MCF 10A (cell line): ENCODE data around the gene MPZL1. TPM values are rescaled to one million over a fixed set of nuclear protein-coding genes. Genes with fewer than 3 reads are reported as not detected.
A peak's percentile ranks its signal among the peaks of the same experiment; 100 is the strongest.
"Not testable (repeated sequence)": the region's sequence is repeated elsewhere in the genome, so short reads cannot be mapped to it uniquely, and the experiment has no call there.

Experiments
- BruUV-seq: library from RNA; stranded (reverse); fragments of 400-500 nt; replicated peaks from 2 replicates; lab custom pipeline; 2021; lab: Mats Ljungman, UMichigan
- CTCF ChIA-PET: fragments of 300-600 bp; sonication (Branson Sonifier 250); formaldehyde crosslinking; extraction: SDS; loops from one replicate; lab custom pipeline; 2021; ENCODE audit warnings: antibody characterized with exemption, inconsistent platforms; lab: Yijun Ruan, JAX
- POLR2A ChIA-PET: fragments of 300-600, 350-650 bp; sonication (Branson Sonifier 250); formaldehyde crosslinking; extraction: SDS; loops from one replicate; lab custom pipeline; 2020; ENCODE audit warnings: antibody characterized with exemption, inconsistent platforms; lab: Yijun Ruan, JAX
- DNase-seq: peaks from one replicate; pipeline ENCODE4 v3.0.0-alpha.2; 2018; ENCODE audit not compliant: unreplicated experiment
- H3K27ac Mint-ChIP-seq: one replicate; pipeline ENCODE4 v1.8.0; 2022; ENCODE audit warnings: mild to moderate bottlenecking, low read depth, mixed read lengths; ENCODE audit not compliant: unreplicated experiment
- H3K27me3 Mint-ChIP-seq: one replicate; pipeline ENCODE4 v1.8.0; 2022; ENCODE audit warnings: mixed read lengths; ENCODE audit not compliant: insufficient read depth, unreplicated experiment
- H3K36me3 Mint-ChIP-seq: one replicate; pipeline ENCODE4 v1.8.0; 2022; ENCODE audit warnings: mild to moderate bottlenecking, moderate library complexity, mixed read lengths; ENCODE audit not compliant: insufficient read depth, unreplicated experiment
- H3K4me1 Mint-ChIP-seq: one replicate; pipeline ENCODE4 v1.8.0; 2022; ENCODE audit warnings: mixed read lengths; ENCODE audit not compliant: insufficient read depth, unreplicated experiment
- H3K4me3 Mint-ChIP-seq: one replicate; pipeline ENCODE4 v1.8.0; 2022; ENCODE audit warnings: mild to moderate bottlenecking, moderate library complexity, mixed read lengths; ENCODE audit not compliant: unreplicated experiment
- H3K9me3 Mint-ChIP-seq: one replicate; pipeline ENCODE4 v1.8.0; 2022; ENCODE audit warnings: mixed read lengths; ENCODE audit not compliant: unreplicated experiment
- CTCF ChIP-seq: fragments of 200-600 bp; IDR thresholded peaks from one replicate; pipeline ENCODE4 v1.8.0; 2022; ENCODE audit warnings: antibody characterized with exemption, mild to moderate bottlenecking; ENCODE audit not compliant: unreplicated experiment
- intact Hi-C: fragments of 100-400 bp; cut with micrococcal nuclease; formaldehyde crosslinking; loops from 2 replicates; pipeline ENCODE4 v1.14.1; 2022
- total RNA-seq: library from RNA; stranded (reverse); gene quantifications from 2 replicates; pipeline ENCODE4 v1.2.3, GENCODE V29; 2022

The MPZL1 gene
- total RNA-seq, 1 experiment from 2014 or later: 169 TPM

- H3K9me3 Mint-ChIP-seq: no peaks in the 10 kb centered on the region
- intact Hi-C loops: no loop called here
- no peak overlapping the region for H3K27ac Mint-ChIP-seq
- H3K4me3 Mint-ChIP-seq: peak overlapping the region; percentile 88
- ChIA-PET POLR2A (interaction anchor here (1.3 to 5.8 kb wide), 5 partner anchors 67 to 219 kb away, joined by 3 to 154 read pairs (median 74); partner anchors contain the start of genes CREG1, DCAF6 and MPC2), CTCF (interaction anchor here (0.5 to 5.5 kb wide), 16 partner anchors 9 to 365 kb away, joined by 3 to 46 read pairs (median 4); no protein-coding TSS in a partner anchor)
- TF ChIP-seq CTCF: no peak
- BruUV-seq: no TSS peak
- DNase-seq: no peak
- H3K36me3 Mint-ChIP-seq: peaks cover 25% of the 10 kb centered on the region
- H3K4me1 Mint-ChIP-seq: peaks cover 28% of the 10 kb centered on the region
- H3K27me3 Mint-ChIP-seq: no peaks in the 10 kb centered on the region
Observed at GRCh38 chr1:167717351-167717750, 4.4 kb upstream of the MPZL1 start.

- DNase-seq: no peak
- no peaks in the 10 kb centered on the region for H3K9me3 Mint-ChIP-seq
- ChIA-PET CTCF (interaction anchor here (0.7 to 5.8 kb wide), 7 partner anchors 71 to 227 kb away, joined by 3 to 46 read pairs (median 28); no protein-coding TSS in a partner anchor), POLR2A (interaction anchor here (0.7 to 8.6 kb wide), 7 partner anchors 50 to 217 kb away, joined by 3 to 202 read pairs (median 6); partner anchors contain the start of genes CREG1, DCAF6 and MPC2)
- H3K36me3 Mint-ChIP-seq: peaks cover 24% of the 10 kb centered on the region
- no peak for TF ChIP-seq CTCF
- intact Hi-C loops: no loop called here
- H3K27me3 Mint-ChIP-seq: no peaks in the 10 kb centered on the region
- peaks cover 29% of the 10 kb centered on the region for H3K4me1 Mint-ChIP-seq
- no TSS peak for BruUV-seq
- H3K4me3 Mint-ChIP-seq: no peak overlapping the region
- peak overlapping the region; percentile 7 for H3K27ac Mint-ChIP-seq
Observed at GRCh38 chr1:167718914-167719691, 2.7 kb upstream of the MPZL1 start.

GRCh38 chr1:167719715-167720421, 1.9 kb upstream of the MPZL1 start:
- H3K4me3 Mint-ChIP-seq, DNase-seq, H3K27me3 Mint-ChIP-seq, intact Hi-C loops, H3K9me3 Mint-ChIP-seq, BruUV-seq: not testable (repeated sequence)
- CTCF ChIA-PET: interaction anchor here (0.6 to 5.8 kb wide), 11 partner anchors 29 to 362 kb away, joined by 3 to 28 read pairs (median 7); no protein-coding TSS in a partner anchor
- POLR2A ChIA-PET: interaction anchor here (0.7 to 8.6 kb wide), 5 partner anchors 12 to 216 kb away, joined by 3 to 202 read pairs (median 10); partner anchors contain the start of genes DCAF6 and MPC2
- H3K27ac Mint-ChIP-seq: peak overlapping the region; percentile 7
- peaks cover 36% of the 10 kb centered on the region for H3K4me1 Mint-ChIP-seq
- H3K36me3 Mint-ChIP-seq: peaks cover 16% of the 10 kb centered on the region

GRCh38 chr1:167720965-167721616, 691 bp upstream of the MPZL1 start:
- H3K36me3 Mint-ChIP-seq: peaks cover 4% of the 10 kb centered on the region
- peak overlapping the region; percentile 92 for H3K27ac Mint-ChIP-seq
- DNase-seq: peak; percentile 76
- H3K27me3 Mint-ChIP-seq: no peaks in the 10 kb centered on the region
- peaks cover 46% of the 10 kb centered on the region for H3K4me1 Mint-ChIP-seq
- intact Hi-C loops: loop anchor here (1.0 kb wide), 4 partner anchors 76 to 361 kb away; partner anchors contain the start of gene DCAF6
- POLR2A ChIA-PET: interaction anchor here (0.7 to 8.6 kb wide), 22 partner anchors 12 to 583 kb away, joined by 3 to 202 read pairs (median 4); partner anchors contain the start of genes DCAF6, MPC2 and TIPRL
- no peaks in the 10 kb centered on the region for H3K9me3 Mint-ChIP-seq
- TF ChIP-seq CTCF: peak; percentile 56
- peak overlapping the region; percentile 84 for H3K4me3 Mint-ChIP-seq
- CTCF ChIA-PET: interaction anchor here (0.6 to 5.8 kb wide), 22 partner anchors 15 to 461 kb away, joined by 3 to 28 read pairs (median 4); no protein-coding TSS in a partner anchor
- BruUV-seq: TSS peak; percentile 77
